IPS DF 6.9 (cell line): ENCODE measurements around the gene ARMC5.

ENCODE experiments used
- DNase-seq: peaks from one replicate; pipeline ENCODE4 v3.0.0-alpha.2; 2013; ENCODE audit warnings: low read depth, low spot score
- H3K27ac ChIP-seq: one replicate; pipeline ENCODE4 v1.5.1; 2013; ENCODE audit warnings: low read length, control low read depth
- H3K27me3 ChIP-seq: 2 replicates; pipeline ENCODE4 v1.6.1; 2013; ENCODE audit warnings: mild to moderate bottlenecking, low read length; ENCODE audit not compliant: control insufficient read depth, insufficient read depth
- H3K36me3 ChIP-seq: 2 replicates; pipeline ENCODE4 v1.6.1; 2013; ENCODE audit warnings: low read length; ENCODE audit not compliant: control insufficient read depth, insufficient read depth
- H3K4me1 ChIP-seq: 2 replicates; pipeline ENCODE4 v1.6.1; 2013; ENCODE audit warnings: low read length; ENCODE audit not compliant: control insufficient read depth, insufficient read depth
- H3K4me3 ChIP-seq: 2 replicates; pipeline ENCODE4 v1.5.1; 2013; ENCODE audit warnings: mild to moderate bottlenecking, low read length
- H3K9me3 ChIP-seq: 2 replicates; pipeline ENCODE4 v1.6.1; 2013; ENCODE audit warnings: low read length, inconsistent platforms; ENCODE audit not compliant: control insufficient read depth, insufficient read depth
- WGBS: extraction: QIAGEN DNeasy Blood & Tissue Kit; methylation state at CpG from one replicate; pipeline ENCODE4 v1.1.7; 2013; ENCODE audit warnings: mixed read lengths, missing lambda C conversion rate; ENCODE audit not compliant: insufficient read length, insufficient coverage; 5-methylcytosine and 5-hydroxymethylcytosine counted together

ARMC5 gene

GRCh38 chr16:31451681-31452351 lies 7.5 kb upstream of the ARMC5 start:
- no peak overlapping the region for H3K27ac ChIP-seq
- no CpG with 5 or more reads among the region's 11 CpGs for WGBS

DNA sequence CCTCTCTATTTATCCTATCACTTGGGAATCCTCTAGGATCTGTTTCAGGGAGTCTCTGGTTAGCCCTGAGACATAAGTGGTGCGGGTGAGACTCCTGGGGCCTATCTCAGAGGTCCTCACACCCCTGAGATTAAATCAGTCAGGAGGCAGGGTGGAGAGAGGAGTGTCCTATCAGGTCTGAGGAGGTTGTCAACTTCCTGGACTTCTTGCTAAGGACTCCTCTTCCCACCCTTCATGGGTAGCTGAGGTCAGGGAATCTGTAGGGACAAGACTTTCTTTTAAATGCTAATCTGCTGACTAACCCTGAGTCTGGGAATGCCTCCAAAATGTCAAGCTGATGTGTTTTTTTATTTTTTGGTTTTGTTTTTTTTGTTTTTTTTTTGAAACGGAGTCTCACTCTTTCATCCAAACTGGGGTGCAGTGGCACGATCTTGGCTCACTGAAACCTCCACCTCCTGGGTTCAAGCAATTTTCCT lies 6.6 kb upstream of the ARMC5 start:
- no peaks in the 10 kb centered on the region for H3K27me3 ChIP-seq
- H3K36me3 ChIP-seq, result no peaks in the 10 kb centered on the region
- H3K4me3 ChIP-seq, result no peak overlapping the region
- peaks cover 7% of the 10 kb centered on the region for H3K4me1 ChIP-seq
- no peaks in the 10 kb centered on the region for H3K9me3 ChIP-seq
- DNase-seq, result no peak
- H3K27ac ChIP-seq, result no peak overlapping the region
- WGBS, result no CpG with 5 or more reads among the region's 3 CpGs

More at GRCh38 chr16:31451681-31452351, 7.5 kb upstream of the ARMC5 start:
- H3K36me3 ChIP-seq, result no peaks in the 10 kb centered on the region
- no peaks in the 10 kb centered on the region for H3K27me3 ChIP-seq
- H3K9me3 ChIP-seq, result no peaks in the 10 kb centered on the region
- peaks cover 7% of the 10 kb centered on the region for H3K4me1 ChIP-seq
- no peak for DNase-seq
- H3K4me3 ChIP-seq, result no peak overlapping the region

GRCh38 chr16:31453255-31454204 lies 5.8 kb upstream of the ARMC5 start:
- Histone ChIP-seq H3K4me3 (no peak overlapping the region), H3K27ac (no peak overlapping the region), H3K9me3 (no peaks in the 10 kb centered on the region), H3K36me3 (no peaks in the 10 kb centered on the region), H3K4me1 (peaks cover 7% of the 10 kb centered on the region), H3K27me3 (no peaks in the 10 kb centered on the region)
- no peak for DNase-seq
- no CpG with 5 or more reads among the region's 20 CpGs for WGBS

DNA sequence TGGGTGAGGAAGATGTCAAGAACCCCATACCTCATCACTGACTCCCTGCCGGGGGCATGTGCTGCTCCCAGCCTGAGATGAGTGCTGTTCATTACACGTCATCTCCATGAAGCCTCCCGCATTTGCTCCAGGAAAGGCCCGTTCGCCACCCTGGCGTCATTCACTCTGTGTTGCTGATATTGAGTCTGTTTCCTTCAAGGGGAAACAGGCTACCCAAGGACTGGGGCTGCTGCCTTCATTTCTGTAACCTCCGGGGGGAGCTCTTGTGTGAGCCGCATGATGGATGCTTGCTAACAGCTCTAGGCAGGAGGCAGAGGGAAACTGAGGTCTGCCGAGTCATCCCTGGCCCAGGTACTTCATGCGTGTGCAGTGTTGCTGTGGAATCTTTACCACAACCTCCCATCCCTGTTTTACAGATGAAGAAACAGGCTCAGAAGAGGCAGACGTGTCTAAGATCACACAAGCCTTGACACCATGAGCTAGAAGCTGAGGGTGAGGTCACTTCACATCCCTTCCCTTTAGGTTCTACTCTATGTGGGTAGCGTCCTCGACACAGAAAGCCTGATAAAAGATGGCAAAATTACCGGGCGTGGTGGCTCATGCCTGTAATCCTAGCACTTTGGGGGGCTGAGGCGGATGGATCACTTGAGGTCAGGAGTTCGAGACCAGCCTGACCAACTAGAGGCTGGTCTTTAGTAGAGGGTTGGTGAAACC lies 3.5 kb upstream of the ARMC5 start:
- Histone ChIP-seq H3K4me1 (peaks cover 7% of the 10 kb centered on the region), H3K36me3 (no peaks in the 10 kb centered on the region), H3K27me3 (no peaks in the 10 kb centered on the region), H3K27ac (no peak overlapping the region), H3K9me3 (no peaks in the 10 kb centered on the region), H3K4me3 (no peak overlapping the region)
- no CpG with 5 or more reads among the region's 17 CpGs for WGBS
- DNase-seq, result no peak

DNA sequence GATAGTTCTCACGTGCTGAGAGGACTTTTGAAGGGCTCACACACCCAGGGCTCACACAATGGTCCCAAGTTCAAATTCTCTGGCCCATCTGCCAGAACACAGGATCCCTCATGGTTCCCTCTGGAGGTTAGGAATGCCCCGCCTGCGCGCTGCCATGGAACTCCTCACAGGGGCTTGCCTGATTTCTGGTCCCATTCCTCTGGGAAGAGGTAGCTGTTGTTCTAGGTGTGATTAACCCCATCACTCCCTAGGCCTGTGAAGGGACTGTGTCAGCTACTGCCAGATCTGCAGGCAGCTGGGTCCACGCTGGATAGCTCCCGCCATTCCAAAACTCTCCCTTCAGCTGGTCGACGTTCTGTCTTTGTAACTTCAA lies 2.3 kb upstream of the ARMC5 start:
- no CpG with 5 or more reads among the region's 8 CpGs for WGBS
- DNase-seq, result no peak
- no peak overlapping the region for H3K4me3 ChIP-seq
- no peaks in the 10 kb centered on the region for H3K9me3 ChIP-seq
- H3K27ac ChIP-seq, result no peak overlapping the region
- no peaks in the 10 kb centered on the region for H3K36me3 ChIP-seq
- peaks cover 7% of the 10 kb centered on the region for H3K4me1 ChIP-seq
- H3K27me3 ChIP-seq, result no peaks in the 10 kb centered on the region

GRCh38 chr16:31458073-31458843 lies 1.0 kb upstream of the ARMC5 start:
- Histone ChIP-seq H3K27ac (no peak overlapping the region), H3K4me3 (peak overlapping the region; percentile 76; the same call in 1 of the 2 replicates), H3K36me3 (no peaks in the 10 kb centered on the region), H3K4me1 (peaks cover 5% of the 10 kb centered on the region), H3K9me3 (no peaks in the 10 kb centered on the region), H3K27me3 (no peaks in the 10 kb centered on the region)
- DNase-seq, result no peak
- no CpG with 5 or more reads among the region's 42 CpGs for WGBS

DNA sequence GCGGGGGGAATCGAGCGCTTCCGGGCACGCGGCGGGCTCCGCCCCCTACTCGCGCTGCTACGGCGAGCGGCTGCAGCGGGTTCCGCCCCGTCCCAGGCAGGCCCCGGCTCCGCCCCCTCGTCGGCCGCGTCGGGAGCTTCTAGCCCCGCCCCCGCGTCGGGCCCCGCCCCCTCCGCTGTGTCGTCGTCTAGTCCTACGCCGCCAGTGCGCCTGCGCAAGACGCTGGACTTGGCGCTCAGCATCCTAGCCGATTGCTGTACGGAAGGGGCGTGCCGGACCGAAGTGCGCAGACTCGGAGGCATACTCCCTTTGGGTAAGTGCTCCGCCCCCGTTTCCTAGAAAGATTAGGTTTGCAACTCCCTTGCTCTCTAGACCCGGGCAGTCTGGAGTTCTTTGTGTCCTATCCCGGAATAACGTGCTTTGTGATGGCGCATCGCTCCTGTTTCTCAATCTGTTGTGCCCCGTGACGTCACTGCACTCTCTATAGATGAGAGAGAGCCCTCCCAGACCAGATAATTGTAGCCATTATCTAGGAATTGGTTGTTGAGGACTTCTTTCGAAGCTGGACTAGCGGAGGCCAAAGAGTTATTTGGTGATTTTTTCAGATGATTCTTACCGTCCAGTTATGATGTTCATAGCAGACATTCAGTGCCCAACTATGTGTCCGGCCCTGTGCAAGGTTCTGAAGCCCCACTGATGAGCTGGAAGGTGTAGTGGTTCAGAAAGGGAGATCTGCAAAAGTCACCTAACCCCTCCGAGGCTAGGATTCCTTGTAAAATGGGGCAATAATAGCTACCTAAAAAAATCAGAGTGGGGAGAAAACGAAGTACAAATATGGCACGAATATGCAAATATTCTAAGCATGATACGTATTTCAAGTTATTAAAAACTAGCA lies 633 bp downstream of the ARMC5 start:
- Histone ChIP-seq H3K9me3 (no peaks in the 10 kb centered on the region), H3K36me3 (no peaks in the 10 kb centered on the region), H3K27ac (no peak overlapping the region), H3K27me3 (no peaks in the 10 kb centered on the region), H3K4me3 (peak overlapping the region; percentile 76; the same call in 1 of the 2 replicates), H3K4me1 (no peaks in the 10 kb centered on the region; the same call in 1 of the 2 replicates)
- DNase-seq, result peak; percentile 97
- WGBS, result no CpG with 5 or more reads among the region's 61 CpGs

DNA sequence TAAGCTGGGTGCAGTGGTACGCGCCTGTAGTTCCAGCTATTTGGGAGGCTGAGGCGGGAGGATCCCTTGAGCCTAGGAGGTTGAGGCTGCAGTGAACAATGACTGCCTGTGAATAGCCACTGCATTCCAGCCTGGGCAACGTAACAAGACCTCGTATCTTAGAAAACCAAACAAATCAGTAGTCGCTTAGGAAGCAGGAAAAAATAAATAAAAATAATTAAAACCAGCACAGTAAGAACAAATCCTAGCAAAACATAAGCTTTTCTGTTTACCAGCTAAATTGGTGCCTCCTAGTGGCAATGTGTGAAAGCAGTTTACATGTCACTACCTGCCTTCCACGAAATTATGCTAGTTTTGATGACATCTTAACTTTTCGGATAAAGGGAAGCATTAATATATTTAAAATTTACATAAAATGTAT lies 1.3 kb downstream of the ARMC5 start:
- Histone ChIP-seq H3K36me3 (no peaks in the 10 kb centered on the region), H3K4me3 (no peak overlapping the region; the same call in 1 of the 2 replicates), H3K4me1 (no peaks in the 10 kb centered on the region; the same call in 1 of the 2 replicates), H3K27me3 (no peaks in the 10 kb centered on the region), H3K27ac (no peak overlapping the region), H3K9me3 (no peaks in the 10 kb centered on the region)
- no peak for DNase-seq
- no CpG with 5 or more reads among the region's 8 CpGs for WGBS

DNA sequence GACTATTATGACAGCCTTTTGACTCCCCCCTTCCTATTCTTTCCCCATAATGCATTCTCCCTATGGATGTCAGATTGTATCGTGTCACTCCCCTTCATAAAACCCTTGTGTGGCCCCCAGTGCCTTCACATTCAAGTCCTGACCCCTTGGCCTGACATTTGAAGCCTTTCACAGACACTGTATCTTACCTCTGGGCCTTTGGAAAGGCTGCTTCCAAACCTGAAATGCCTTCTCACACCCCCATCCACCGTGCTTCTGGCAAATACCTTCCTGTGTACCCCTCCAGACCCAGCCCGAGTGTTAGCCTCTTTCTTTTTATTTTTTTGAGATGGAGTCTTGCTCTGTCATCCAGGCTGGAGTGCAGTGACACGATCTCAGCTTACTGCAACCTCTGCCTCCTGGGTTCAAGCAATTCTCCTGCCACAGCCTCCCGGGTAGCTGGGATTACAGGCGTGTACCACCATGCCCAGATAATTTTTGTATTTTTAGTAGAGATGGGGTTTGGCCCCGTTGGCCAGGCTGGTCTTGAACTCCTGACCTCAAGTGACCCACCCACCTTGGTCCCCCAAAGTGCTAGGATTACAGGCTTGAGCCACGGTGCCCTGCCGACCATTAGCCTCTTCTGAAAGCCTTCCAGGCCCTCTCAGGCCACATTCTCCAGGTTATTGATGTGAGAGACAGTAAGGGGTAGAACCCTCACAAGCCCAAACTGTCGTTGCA lies 2.1 kb downstream of the ARMC5 start:
- no peak overlapping the region for H3K4me3 ChIP-seq
- no peaks in the 10 kb centered on the region for H3K27me3 ChIP-seq
- H3K4me1 ChIP-seq, result no peaks in the 10 kb centered on the region; the same call in 1 of the 2 replicates
- WGBS, result no CpG with 5 or more reads among the region's 10 CpGs
- no peak for DNase-seq
- no peaks in the 10 kb centered on the region for H3K9me3 ChIP-seq
- H3K27ac ChIP-seq, result no peak overlapping the region
- H3K36me3 ChIP-seq, result no peaks in the 10 kb centered on the region
